Brain microvascular endothelial cell (primary cell): ENCODE measurements around the gene B9D1.

Experiments used
- DNase-seq: peaks from one replicate; pipeline ENCODE4 v3.0.0-alpha.2; 2020
- H3K27ac ChIP-seq: fragments of 250-450 bp; sonication (Bioruptor Pico); 2 replicates; pipeline ENCODE4 v1.5.1; 2020; ENCODE audit warnings: mild to moderate bottlenecking, moderate library complexity
- H3K27me3 ChIP-seq: fragments of 250-450 bp; sonication (Bioruptor Pico); replicated peaks from 2 replicates; pipeline ENCODE4 v1.5.1; 2020; ENCODE audit warnings: mild to moderate bottlenecking
- H3K36me3 ChIP-seq: fragments of 250-450 bp; sonication (Bioruptor Pico); replicated peaks from 2 replicates; pipeline ENCODE4 v1.5.1; 2020; ENCODE audit warnings: mild to moderate bottlenecking
- H3K4me3 ChIP-seq: 2 replicates; pipeline ENCODE4 v1.5.1; 2011; ENCODE audit warnings: low read depth, mild to moderate bottlenecking, control low read depth, low read length, moderate library complexity
- in situ Hi-C: cut with HindIII; loops from 2 replicates; pipeline ENCODE4 v1.10.0; 2017; ENCODE audit warnings: low sequenced_read_pairs, low pct_ligation_motif_present
- TF ChIP-seq, protein P1 (sequence below): IDR thresholded peaks from 2 replicates; pipeline ENCODE4 v1.5.1; 2011; ENCODE audit warnings: low read depth, mild to moderate bottlenecking, moderate library complexity, low read length, control low read depth, inconsistent platforms; ENCODE audit errors: missing control alignments

B9D1 gene

DNA sequence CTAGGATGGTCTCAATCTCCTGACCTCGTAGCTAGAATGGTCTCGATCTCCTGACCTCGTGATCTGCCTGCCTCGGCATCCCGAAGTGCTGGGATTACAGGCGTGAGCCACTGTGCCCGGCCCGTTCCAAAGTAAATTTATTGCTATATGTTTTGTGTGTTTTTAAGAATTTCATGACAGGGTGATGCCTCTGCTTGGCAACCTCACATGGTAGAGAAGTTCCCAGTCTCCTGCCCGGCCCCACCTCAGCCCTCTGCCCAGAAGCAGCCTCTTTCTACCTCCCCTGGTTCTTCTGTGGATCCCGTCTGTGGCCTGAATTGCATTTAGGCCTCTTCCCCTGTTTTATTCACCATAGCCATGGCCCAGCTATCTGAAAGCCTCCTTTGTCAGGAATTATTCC lies 55.0 kb downstream of the B9D1 start:
- in situ Hi-C loops: no loop called here
- H3K27ac ChIP-seq: no peak overlapping the region
- peaks cover 6% of the 10 kb centered on the region for H3K36me3 ChIP-seq
- H3K4me3 ChIP-seq: no peak overlapping the region
- no peaks in the 10 kb centered on the region for H3K27me3 ChIP-seq
- TF ChIP-seq, protein P1, sequence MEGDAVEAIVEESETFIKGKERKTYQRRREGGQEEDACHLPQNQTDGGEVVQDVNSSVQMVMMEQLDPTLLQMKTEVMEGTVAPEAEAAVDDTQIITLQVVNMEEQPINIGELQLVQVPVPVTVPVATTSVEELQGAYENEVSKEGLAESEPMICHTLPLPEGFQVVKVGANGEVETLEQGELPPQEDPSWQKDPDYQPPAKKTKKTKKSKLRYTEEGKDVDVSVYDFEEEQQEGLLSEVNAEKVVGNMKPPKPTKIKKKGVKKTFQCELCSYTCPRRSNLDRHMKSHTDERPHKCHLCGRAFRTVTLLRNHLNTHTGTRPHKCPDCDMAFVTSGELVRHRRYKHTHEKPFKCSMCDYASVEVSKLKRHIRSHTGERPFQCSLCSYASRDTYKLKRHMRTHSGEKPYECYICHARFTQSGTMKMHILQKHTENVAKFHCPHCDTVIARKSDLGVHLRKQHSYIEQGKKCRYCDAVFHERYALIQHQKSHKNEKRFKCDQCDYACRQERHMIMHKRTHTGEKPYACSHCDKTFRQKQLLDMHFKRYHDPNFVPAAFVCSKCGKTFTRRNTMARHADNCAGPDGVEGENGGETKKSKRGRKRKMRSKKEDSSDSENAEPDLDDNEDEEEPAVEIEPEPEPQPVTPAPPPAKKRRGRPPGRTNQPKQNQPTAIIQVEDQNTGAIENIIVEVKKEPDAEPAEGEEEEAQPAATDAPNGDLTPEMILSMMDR: no peak
- no peak for DNase-seq

- in situ Hi-C loops: no loop called here
- no peaks in the 10 kb centered on the region for H3K27me3 ChIP-seq
Measured at GRCh38 chr17:19306160-19307111, 56.1 kb downstream of the B9D1 start.

DNA sequence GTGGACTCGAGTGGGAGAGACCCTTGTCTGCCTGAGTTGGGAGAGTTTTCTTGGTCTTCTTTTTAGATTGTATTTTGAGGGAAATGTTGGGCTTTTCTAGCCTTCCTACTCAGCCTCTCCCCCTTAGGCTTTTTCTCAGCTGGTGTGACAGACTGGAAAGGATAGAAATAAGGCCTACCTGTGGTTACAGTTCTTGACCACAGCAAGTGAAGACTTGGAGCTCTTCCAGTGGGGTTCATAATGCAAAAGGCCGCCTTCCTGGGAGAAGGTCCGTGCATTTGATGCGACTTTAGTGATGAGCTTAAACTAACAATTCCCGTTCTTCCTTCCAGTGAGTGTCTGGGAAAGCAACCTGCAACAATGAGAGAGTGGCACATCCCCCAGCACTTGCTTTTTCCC lies 56.8 kb downstream of the B9D1 start:
- TF ChIP-seq, protein P1: no peak
- Histone ChIP-seq H3K27me3 (no peaks in the 10 kb centered on the region), H3K36me3 (no peaks in the 10 kb centered on the region), H3K27ac (no peak overlapping the region), H3K4me3 (no peak overlapping the region)
- in situ Hi-C loops: no loop called here
- no peak for DNase-seq

More at GRCh38 chr17:19306160-19307111, 56.1 kb downstream of the B9D1 start:
- H3K27ac ChIP-seq: no peak overlapping the region
- no peak for DNase-seq
- H3K4me3 ChIP-seq: no peak overlapping the region
- TF ChIP-seq, protein P1: no peak
- no peaks in the 10 kb centered on the region for H3K36me3 ChIP-seq

DNA sequence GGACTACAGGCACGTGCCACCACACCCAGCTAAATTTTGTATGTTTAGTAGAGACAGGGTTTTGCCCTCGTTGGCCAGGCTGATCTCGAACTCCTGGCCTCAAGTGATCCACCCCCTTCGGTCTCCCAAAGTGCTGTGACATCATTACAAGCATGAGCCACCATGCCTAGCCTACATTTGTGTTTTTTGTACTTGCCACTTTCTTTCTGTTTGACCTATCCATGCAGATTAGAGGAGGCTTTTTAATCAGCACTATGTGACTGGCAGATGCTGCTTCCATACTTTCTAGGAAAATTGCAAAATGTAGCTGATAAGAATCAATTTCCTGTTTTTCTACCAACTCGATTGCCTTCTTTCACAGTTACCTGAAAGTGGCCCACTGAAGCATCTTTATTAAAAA lies 57.3 kb downstream of the B9D1 start:
- Histone ChIP-seq H3K27ac (no peak overlapping the region), H3K4me3 (no peak overlapping the region), H3K27me3 (no peaks in the 10 kb centered on the region), H3K36me3 (no peaks in the 10 kb centered on the region)
- TF ChIP-seq, protein P1: no peak
- DNase-seq: no peak
- in situ Hi-C loops: no loop called here

DNA sequence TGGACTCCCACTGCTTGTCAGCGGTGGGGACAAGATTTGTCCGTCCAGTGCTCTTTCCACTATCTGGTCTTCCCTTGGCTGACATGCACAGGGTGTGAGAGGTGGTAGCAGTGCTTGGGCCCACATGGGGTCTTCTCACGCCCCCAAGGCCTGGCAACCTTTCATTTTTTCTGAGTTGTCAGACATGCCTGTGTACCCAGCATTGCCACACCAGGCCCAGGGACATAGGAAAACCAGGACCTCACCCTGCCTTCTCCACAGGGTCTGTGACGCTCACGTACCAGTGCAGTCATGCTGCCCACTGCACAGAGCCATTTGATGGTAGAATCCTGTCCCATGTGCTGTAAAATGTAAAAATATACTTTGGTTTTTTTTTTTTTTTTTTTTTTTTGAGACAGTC lies 57.8 kb downstream of the B9D1 start:
- no peak overlapping the region for H3K27ac ChIP-seq
- H3K27me3 ChIP-seq: no peaks in the 10 kb centered on the region
- TF ChIP-seq, protein P1: no peak
- H3K4me3 ChIP-seq: no peak overlapping the region
- H3K36me3 ChIP-seq: no peaks in the 10 kb centered on the region
- no peak for DNase-seq
- in situ Hi-C loops: no loop called here

DNA sequence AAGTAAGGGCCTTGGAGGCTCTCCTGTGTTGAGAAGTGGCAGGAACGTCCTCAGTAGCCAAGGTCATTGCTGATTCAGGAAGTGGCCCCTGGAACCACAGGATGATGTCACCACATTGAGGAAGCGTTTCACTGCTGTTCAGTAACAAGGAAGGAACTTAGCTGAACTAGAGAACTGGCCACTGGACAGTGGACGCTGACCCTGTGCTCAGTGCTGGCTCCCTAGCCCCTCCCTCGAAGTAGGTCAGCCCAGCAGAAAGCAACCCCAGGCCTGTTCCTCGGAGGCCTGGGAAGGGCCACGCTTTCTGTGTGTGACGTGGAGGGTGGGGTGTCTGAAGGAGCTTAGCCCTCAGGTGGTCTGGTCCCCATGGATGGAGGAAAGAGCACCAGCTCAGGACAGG lies 58.3 kb downstream of the B9D1 start:
- Histone ChIP-seq H3K36me3 (no peaks in the 10 kb centered on the region), H3K27me3 (no peaks in the 10 kb centered on the region), H3K4me3 (no peak overlapping the region), H3K27ac (no peak overlapping the region)
- peak; percentile 47 for DNase-seq
- in situ Hi-C loops: no loop called here
- TF ChIP-seq, protein P1: no peak
